HepG2 (cell line): Measurements from ENCODE around the gene NCAM2.

ENCODE experiments used
- LCORL ChIP-seq, 2 experiments: fragments of 450-650 bp in 1 of 2; sonication (generic) in 1 of 2; formaldehyde crosslinking in 1 of 2; IDR thresholded peaks; 2 replicates each; pipeline versions ENCODE4 v1.5.0 to v1.6.1; 2017 to 2020; ENCODE audit warnings: antibody characterized with exemption in 1 of 2, missing genetic modification reagents in 1 of 2
- TF ChIP-seq, protein P1 (sequence below): sonication (generic); formaldehyde crosslinking; IDR thresholded peaks from 2 replicates; pipeline ENCODE4 v1.5.0; 2020; ENCODE audit warnings: mild to moderate bottlenecking, missing genetic modification reagents, moderate library complexity

DNA sequence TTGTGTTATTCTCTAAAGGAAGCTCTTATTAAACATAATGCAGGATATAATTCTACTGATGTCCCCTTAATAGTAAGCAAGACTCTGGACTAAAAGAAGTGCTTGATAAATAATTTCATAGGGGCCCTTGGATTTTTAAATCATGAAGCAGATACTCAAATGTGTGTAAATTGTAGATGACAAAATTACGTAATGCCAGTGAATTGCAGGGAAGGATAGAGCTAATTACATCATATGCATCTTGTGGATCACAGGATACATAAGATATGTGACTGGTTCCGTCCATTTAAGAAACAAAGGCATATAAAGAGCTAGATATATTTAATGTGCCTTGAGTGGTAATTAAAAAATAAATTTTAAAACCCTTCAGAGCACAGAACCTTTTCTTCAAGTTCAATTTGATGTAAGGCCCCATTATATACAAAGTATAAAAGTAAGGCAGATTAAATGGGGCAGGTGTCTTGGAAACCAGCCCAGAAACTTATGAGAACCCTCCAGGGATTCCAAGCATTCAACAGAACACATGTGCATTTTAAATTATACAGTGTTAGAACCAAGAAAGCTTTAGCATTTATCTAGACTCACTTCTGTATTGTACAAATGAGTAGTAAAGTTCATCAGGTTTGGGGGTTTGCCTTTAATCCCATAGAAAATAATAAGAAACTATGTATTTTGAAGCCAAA lies 190.4 kb downstream of the NCAM2 start:
- TF ChIP-seq, protein P1, sequence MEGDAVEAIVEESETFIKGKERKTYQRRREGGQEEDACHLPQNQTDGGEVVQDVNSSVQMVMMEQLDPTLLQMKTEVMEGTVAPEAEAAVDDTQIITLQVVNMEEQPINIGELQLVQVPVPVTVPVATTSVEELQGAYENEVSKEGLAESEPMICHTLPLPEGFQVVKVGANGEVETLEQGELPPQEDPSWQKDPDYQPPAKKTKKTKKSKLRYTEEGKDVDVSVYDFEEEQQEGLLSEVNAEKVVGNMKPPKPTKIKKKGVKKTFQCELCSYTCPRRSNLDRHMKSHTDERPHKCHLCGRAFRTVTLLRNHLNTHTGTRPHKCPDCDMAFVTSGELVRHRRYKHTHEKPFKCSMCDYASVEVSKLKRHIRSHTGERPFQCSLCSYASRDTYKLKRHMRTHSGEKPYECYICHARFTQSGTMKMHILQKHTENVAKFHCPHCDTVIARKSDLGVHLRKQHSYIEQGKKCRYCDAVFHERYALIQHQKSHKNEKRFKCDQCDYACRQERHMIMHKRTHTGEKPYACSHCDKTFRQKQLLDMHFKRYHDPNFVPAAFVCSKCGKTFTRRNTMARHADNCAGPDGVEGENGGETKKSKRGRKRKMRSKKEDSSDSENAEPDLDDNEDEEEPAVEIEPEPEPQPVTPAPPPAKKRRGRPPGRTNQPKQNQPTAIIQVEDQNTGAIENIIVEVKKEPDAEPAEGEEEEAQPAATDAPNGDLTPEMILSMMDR (CRISPR knock-in tag) = no peak
- TF ChIP-seq LCORL (IDR thresholded peaks at IDR 0.05) (no peak), LCORL (CRISPR knock-in tag; IDR thresholded peaks at IDR 0.05) (no peak)
